GM12878 (cell line): ENCODE results near the gene RSPO3. TPM values are rescaled to one million over a fixed set of nuclear protein-coding genes. Genes with fewer than 3 reads are reported as not detected.

Source experiments
- EED ChIP-seq: sonication (generic); IDR thresholded peaks from 2 replicates; pipeline ENCODE4 v1.6.1; 2016; ENCODE audit warnings: antibody characterized with exemption, low read depth
- EGR1 ChIP-seq, 2 experiments: IDR thresholded peaks; 1 replicate in 1 of 2; 2 replicates in 1 of 2; pipeline ENCODE4 v1.6.1; 2011 to 2012; ENCODE audit warnings: low read depth in 2 of 2, low read length in 2 of 2, borderline replicate concordance in 1 of 2, mild to moderate bottlenecking in 1 of 2, moderate library complexity in 1 of 2
- IKZF1 ChIP-seq: fragments of 450-650 bp; conservative IDR thresholded peaks from 2 replicates; pipeline ENCODE4 v1.6.1; 2017; ENCODE audit warnings: antibody characterized with exemption, mild to moderate bottlenecking
- IKZF2 ChIP-seq, 2 experiments: fragments of 450-650 bp; IDR thresholded peaks; 2 replicates each; pipeline ENCODE4 v1.6.1; 2017; ENCODE audit warnings: mild to moderate bottlenecking in 2 of 2, moderate library complexity in 2 of 2
- JUNB ChIP-seq: IDR thresholded peaks from 2 replicates; pipeline ENCODE4 v1.6.1; 2016; ENCODE audit warnings: antibody characterized with exemption, mild to moderate bottlenecking
- RAD51 ChIP-seq: fragments of 450-650 bp; IDR thresholded peaks from 2 replicates; pipeline ENCODE4 v1.6.1; 2016; ENCODE audit warnings: moderate library complexity, mild to moderate bottlenecking, inconsistent platforms
- STAT3 ChIP-seq: IDR thresholded peaks from 2 replicates; pipeline ENCODE4 v1.6.1; 2011; ENCODE audit warnings: low read depth, low read length, improper control_type of control experiment
- TCF7 ChIP-seq: IDR thresholded peaks from 2 replicates; pipeline ENCODE4 v1.6.1; 2014; ENCODE audit warnings: antibody characterized with exemption, borderline replicate concordance
- YBX1 ChIP-seq: fragments of 450-650 bp; IDR thresholded peaks from 2 replicates; pipeline ENCODE4 v1.6.1; 2016; ENCODE audit warnings: antibody characterized with exemption
- ZNF207 ChIP-seq: fragments of 450-650 bp; IDR thresholded peaks from 2 replicates; pipeline ENCODE4 v1.6.1; 2014; ENCODE audit warnings: antibody characterized with exemption, mild to moderate bottlenecking, borderline replicate concordance
- polyA plus RNA-seq, 11 experiments: library from polyadenylated mRNA; depleted of rRNA in 4 of 11; unstranded in 6 of 11; stranded (reverse) in 5 of 11; fragments of >200 nt; fragmentation: Nextera tagmentation in 4 of 11; fragmentation: Illumina TruSeq in 1 of 11; extraction: Ambion mirVana in 4 of 11; extraction: Trizol in 1 of 11; gene quantifications; 1 replicate in 1 of 11; 2 replicates in 10 of 11; pipeline versions ENCODE4 v1.2.1 to v1.2.3, GENCODE V29; 2011 to 2016; ENCODE audit warnings: inconsistent platforms in 2 of 11, missing spikeins in 2 of 11, low read depth in 1 of 11
- total RNA-seq, 4 experiments: library from RNA; depleted of rRNA in 3 of 4; stranded (reverse); fragments of >200 nt in 3 of 4; fragmentation: Illumina TruSeq in 1 of 4; extraction: Trizol in 1 of 4; gene quantifications; 2 replicates each; pipeline versions ENCODE4 v1.2.1 to v1.2.3, GENCODE V29; 2013 to 2021
- TF ChIP-seq, protein P1 (sequence below): fragments of 450-650 bp; IDR thresholded peaks from 2 replicates; pipeline ENCODE4 v1.6.1; 2017; ENCODE audit warnings: mild to moderate bottlenecking, low read depth, inconsistent platforms; ENCODE audit not compliant: poor library complexity, severe bottlenecking
- TF ChIP-seq, protein P2 (sequence below): IDR thresholded peaks from 2 replicates; pipeline ENCODE4 v1.6.1; 2012; ENCODE audit warnings: low read depth, low read length, improper control_type of control experiment

Gene RSPO3
- total and polyA plus RNA-seq, 10 of the 15 experiments (the other 5 are each of a cell fraction or from before 2014, with no cell fraction given) = 0.16 TPM; not detected in 9

DNA sequence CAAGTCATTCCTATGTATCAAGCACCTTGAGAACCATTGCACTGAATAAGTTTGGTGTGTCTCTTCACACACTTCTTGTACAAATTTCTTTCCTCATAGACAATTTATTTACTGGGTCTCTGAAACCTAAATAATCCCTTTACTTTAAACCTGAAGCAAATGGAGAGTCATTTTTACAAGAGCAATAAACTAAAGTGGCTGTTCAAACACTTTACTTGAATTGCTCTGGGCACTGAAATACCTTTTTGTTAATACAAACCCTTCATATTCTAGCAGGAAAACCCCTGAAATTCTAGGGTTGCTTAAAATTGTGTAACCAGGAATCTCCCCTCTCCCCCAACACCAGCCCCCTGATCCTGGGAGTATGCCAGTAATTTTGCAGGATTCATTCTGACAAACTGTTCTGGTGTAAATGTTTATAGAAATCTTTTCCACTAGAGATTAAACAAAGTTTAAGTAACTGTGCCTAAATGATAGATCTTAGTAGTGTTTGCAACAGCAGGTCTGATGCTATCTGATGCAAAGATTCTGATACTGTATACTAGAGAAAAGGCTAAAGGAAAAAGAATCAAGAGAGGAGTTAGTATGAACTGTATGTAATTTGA lies 13.4 kb downstream of the RSPO3 start (continued):
- TF ChIP-seq TCF7 (no peak), IKZF1 (no peak), JUNB (no peak), ZNF207 (no peak), YBX1 (no peak), STAT3 (no peak), RAD51 (no peak), EED (no peak), IKZF2 (IDR thresholded peaks at IDR 0.05) (no peak), EGR1 (IDR thresholded peaks at IDR 0.05; ENCODE audit: borderline replicate concordance in 1 of 2, low read depth in 2 of 2, low read length in 2 of 2) (no peak)
- TF ChIP-seq, protein P1, sequence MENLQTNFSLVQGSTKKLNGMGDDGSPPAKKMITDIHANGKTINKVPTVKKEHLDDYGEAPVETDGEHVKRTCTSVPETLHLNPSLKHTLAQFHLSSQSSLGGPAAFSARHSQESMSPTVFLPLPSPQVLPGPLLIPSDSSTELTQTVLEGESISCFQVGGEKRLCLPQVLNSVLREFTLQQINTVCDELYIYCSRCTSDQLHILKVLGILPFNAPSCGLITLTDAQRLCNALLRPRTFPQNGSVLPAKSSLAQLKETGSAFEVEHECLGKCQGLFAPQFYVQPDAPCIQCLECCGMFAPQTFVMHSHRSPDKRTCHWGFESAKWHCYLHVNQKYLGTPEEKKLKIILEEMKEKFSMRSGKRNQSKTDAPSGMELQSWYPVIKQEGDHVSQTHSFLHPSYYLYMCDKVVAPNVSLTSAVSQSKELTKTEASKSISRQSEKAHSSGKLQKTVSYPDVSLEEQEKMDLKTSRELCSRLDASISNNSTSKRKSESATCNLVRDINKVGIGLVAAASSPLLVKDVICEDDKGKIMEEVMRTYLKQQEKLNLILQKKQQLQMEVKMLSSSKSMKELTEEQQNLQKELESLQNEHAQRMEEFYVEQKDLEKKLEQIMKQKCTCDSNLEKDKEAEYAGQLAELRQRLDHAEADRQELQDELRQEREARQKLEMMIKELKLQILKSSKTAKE = no peak
- TF ChIP-seq, protein P2, sequence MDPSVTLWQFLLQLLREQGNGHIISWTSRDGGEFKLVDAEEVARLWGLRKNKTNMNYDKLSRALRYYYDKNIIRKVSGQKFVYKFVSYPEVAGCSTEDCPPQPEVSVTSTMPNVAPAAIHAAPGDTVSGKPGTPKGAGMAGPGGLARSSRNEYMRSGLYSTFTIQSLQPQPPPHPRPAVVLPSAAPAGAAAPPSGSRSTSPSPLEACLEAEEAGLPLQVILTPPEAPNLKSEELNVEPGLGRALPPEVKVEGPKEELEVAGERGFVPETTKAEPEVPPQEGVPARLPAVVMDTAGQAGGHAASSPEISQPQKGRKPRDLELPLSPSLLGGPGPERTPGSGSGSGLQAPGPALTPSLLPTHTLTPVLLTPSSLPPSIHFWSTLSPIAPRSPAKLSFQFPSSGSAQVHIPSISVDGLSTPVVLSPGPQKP = no peak
